ENCODE measurements around the gene PDE9A. TPM values are rescaled to one million over a fixed set of nuclear protein-coding genes. Genes with fewer than 3 reads are reported as not detected.
A peak's percentile ranks its signal among the peaks of the same experiment; 100 is the strongest.

PDE9A gene
- total RNA-seq, 1 experiment from 2014 or later, result 31.9 TPM

- no peak overlapping the region for H4K8ac ChIP-seq (replicated peaks; ENCODE audit: insufficient read length, low read depth, low read length)
- H3K27ac ChIP-seq (ENCODE audit: insufficient read length, low read depth, low read length), result no peak overlapping the region
- no peak overlapping the region for H3K14ac ChIP-seq (ENCODE audit: insufficient read depth, low read length)
- no peaks in the 10 kb centered on the region for H3K27me3 ChIP-seq (ENCODE audit: insufficient read depth, low read length)
- H2BK20ac ChIP-seq (ENCODE audit: low read depth, low read length, poor library complexity, severe bottlenecking), result no peak overlapping the region
- H3K9ac ChIP-seq (ENCODE audit: extremely low read depth, insufficient read length, low read length), result no peak overlapping the region
- H4K5ac ChIP-seq (ENCODE audit: insufficient read length, low read depth, low read length), result no peak overlapping the region
- Mint-ChIP-seq H3K27me3 (ENCODE audit: low read depth) (no peaks in the 10 kb centered on the region; the same call in 1 of the 2 replicates), H3K9me3 (no peaks in the 10 kb centered on the region), H3K27ac (peak overlapping the region in 1 of 3 experiments; percentile 83; a peak in 2 of 7 replicates), H3K4me3 (no peak overlapping the region), H3K36me3 (ENCODE audit: insufficient read depth in 1 of 3, low read depth in 3 of 3) (peaks cover 2 to 41% (median 14%) of the 10 kb centered on the region in 3 experiments; a peak in 6 of 7 replicates), H3K4me1 (peaks cover 2 to 18% of the 10 kb centered on the region in 2 experiments; a peak in 3 of 4 replicates)
- no peaks in the 10 kb centered on the region for H4K20me1 ChIP-seq (ENCODE audit: control insufficient read depth, insufficient read depth, insufficient read length)
- no peak overlapping the region for H2AK5ac ChIP-seq (ENCODE audit: insufficient read length, low read length)
- H3K4ac ChIP-seq (ENCODE audit: low read depth, low read length), result no peak overlapping the region
- H3T11ph ChIP-seq (ENCODE audit: low read length), result no peak overlapping the region
- H3K18ac ChIP-seq (ENCODE audit: insufficient read length, low read depth, low read length), result no peak overlapping the region
- no peaks in the 10 kb centered on the region for H3K23me2 ChIP-seq (ENCODE audit: insufficient read length, low read depth, low read length, poor library complexity, severe bottlenecking)
- no peak overlapping the region for H3K4me2 ChIP-seq (ENCODE audit: insufficient read depth, insufficient read length, low read length)
- H3K9me3 ChIP-seq (ENCODE audit: control insufficient read depth, low read depth, low read length), result no peaks in the 10 kb centered on the region
- no peak overlapping the region for H2BK12ac ChIP-seq (ENCODE audit: insufficient read length, low read depth, low read length)
- no peaks in the 10 kb centered on the region for H3K79me1 ChIP-seq (ENCODE audit: insufficient read depth, low read depth, low read length, poor library complexity, severe bottlenecking)
- H3K4me1 ChIP-seq (ENCODE audit: insufficient read depth, low read length), result no peaks in the 10 kb centered on the region
- no peak overlapping the region for H4K91ac ChIP-seq (ENCODE audit: insufficient read length, low read depth, low read length)
- no CpG with 5 or more reads among the region's 10 CpGs for WGBS (ENCODE audit: extremely low coverage, insufficient read length, low lambda C conversion rate)
- no peak overlapping the region for H2BK15ac ChIP-seq (ENCODE audit: low read depth, low read length)
- no peak overlapping the region for H2BK5ac ChIP-seq (ENCODE audit: insufficient read length, low read length)
- no peak overlapping the region for H2BK120ac ChIP-seq (ENCODE audit: low read depth, low read length, poor library complexity, severe bottlenecking)
- no peak overlapping the region for H3K56ac ChIP-seq (ENCODE audit: insufficient read length, low read depth, low read length)
- no peak for TF ChIP-seq CTCF (conservative IDR thresholded peaks at IDR 0.05)
- H3K79me2 ChIP-seq (ENCODE audit: insufficient read depth, low read length), result no peaks in the 10 kb centered on the region
- no peak overlapping the region for H3K23ac ChIP-seq (ENCODE audit: insufficient read length, low read depth, low read length)
- no peak for DNase-seq
- H2AFZ ChIP-seq (ENCODE audit: low read length), result no peak overlapping the region
Observed at GRCh38 chr21:42747276-42747701, 93.9 kb downstream of the PDE9A start.
